Measurements from ENCODE around the gene NPR1. TPM values are rescaled to one million over a fixed set of nuclear protein-coding genes. Genes with fewer than 3 reads are reported as not detected.

The NPR1 gene
- total and polyA plus RNA-seq, 2 experiments from 2014 or later: 3.7 to 9.0 TPM

- TF ChIP-seq CREB1 (CRISPR knock-in tag; IDR thresholded peaks at IDR 0.05; ENCODE audit: low read depth) (peak; percentile 91), ZNF462 (CRISPR knock-in tag; IDR thresholded peaks at IDR 0.05) (no peak), ETS1 (IDR thresholded peaks at IDR 0.05) (0 out of 2 replicates have a peak, but pooled peaks have one; percentile 16), ZNF331 (CRISPR knock-in tag; IDR thresholded peaks at IDR 0.05; ENCODE audit: low read depth) (no peak), POLR2AphosphoS5 (IDR thresholded peaks at IDR 0.05; ENCODE audit: low read depth) (peak; percentile 96), EZH2phosphoT487 (IDR thresholded peaks at IDR 0.05; ENCODE audit: unreplicated experiment) (no peak), JUNB (IDR thresholded peaks at IDR 0.05; ENCODE audit: unreplicated experiment) (no peak), CTCF (conservative IDR thresholded peaks at IDR 0.05; ENCODE audit: low read depth in 2 of 2) (no peak), ZNF114 (CRISPR knock-in tag; IDR thresholded peaks at IDR 0.05) (no peak), EZH2 (IDR thresholded peaks at IDR 0.05; ENCODE audit: low read depth, unreplicated experiment) (no peak), NANOG (IDR thresholded peaks at IDR 0.05; ENCODE audit: borderline replicate concordance) (no peak), STAT1 (IDR thresholded peaks at IDR 0.05; ENCODE audit: unreplicated experiment) (no peak), REST (IDR thresholded peaks at IDR 0.05; ENCODE audit: unreplicated experiment) (no peak)
- H3K27me3 Mint-ChIP-seq (ENCODE audit: insufficient read depth, low read depth, poor library complexity): peaks cover 11% of the 10 kb centered on the region
- peaks cover 22% of the 10 kb centered on the region for H3K4me1 Mint-ChIP-seq
- H3K9me2 ChIP-seq (ENCODE audit: insufficient read depth): no peaks in the 10 kb centered on the region
- peak within 1 kb of the TSS; percentile 84 for H3K4me2 ChIP-seq
- peaks cover 32% of the 10 kb centered on the region for H3K36me3 ChIP-seq (ENCODE audit: insufficient read depth)
- peaks cover 48% of the 10 kb centered on the region for H3K79me2 ChIP-seq (replicated peaks; ENCODE audit: insufficient read depth)
- H3K4me3 ChIP-seq: peak within 1 kb of the TSS; percentile 89
- peak; percentile 99 for DNase-seq (ENCODE audit: low spot score)
- peak within 1 kb of the TSS; percentile 100 for H3K27ac Mint-ChIP-seq
- no peaks in the 10 kb centered on the region for H3K27me3 ChIP-seq (ENCODE audit: insufficient read depth)
- peaks cover 54% of the 10 kb centered on the region for H3K36me3 Mint-ChIP-seq (ENCODE audit: low read depth)
- H3K4me3 Mint-ChIP-seq: peak within 1 kb of the TSS; percentile 96
- no peaks in the 10 kb centered on the region for H3K9me3 Mint-ChIP-seq
- peak within 1 kb of the TSS; percentile 9; the same call in 1 of the 2 replicates for H2AFZ ChIP-seq
- H3K4me1 ChIP-seq (ENCODE audit: insufficient read depth): peaks cover 12% of the 10 kb centered on the region; the same call in 1 of the 2 replicates
- H3F3A ChIP-seq (replicated peaks; ENCODE audit: low read depth): peaks cover 22% of the 10 kb centered on the region
- H3K27ac ChIP-seq (ENCODE audit: low read depth): peak within 1 kb of the TSS; percentile 100
- ATAC-seq: peak; percentile 91
- H4K20me1 ChIP-seq (replicated peaks; ENCODE audit: insufficient read depth): peaks cover 10% of the 10 kb centered on the region; the same call in 1 of the 2 replicates
Observed at GRCh38 chr1:153633754-153634665, 44.5 kb upstream of the NPR1 start, which contains the start of gene CHTOP. Gene CHTOP (plus strand): TSS chr1:153634066. CDS start chr1:153636589, 2,523 bp downstream.

Measured in GM23338 (cell line).